ENCODE measurements around the gene SCN2B.

- TF ChIP-seq, protein P1, sequence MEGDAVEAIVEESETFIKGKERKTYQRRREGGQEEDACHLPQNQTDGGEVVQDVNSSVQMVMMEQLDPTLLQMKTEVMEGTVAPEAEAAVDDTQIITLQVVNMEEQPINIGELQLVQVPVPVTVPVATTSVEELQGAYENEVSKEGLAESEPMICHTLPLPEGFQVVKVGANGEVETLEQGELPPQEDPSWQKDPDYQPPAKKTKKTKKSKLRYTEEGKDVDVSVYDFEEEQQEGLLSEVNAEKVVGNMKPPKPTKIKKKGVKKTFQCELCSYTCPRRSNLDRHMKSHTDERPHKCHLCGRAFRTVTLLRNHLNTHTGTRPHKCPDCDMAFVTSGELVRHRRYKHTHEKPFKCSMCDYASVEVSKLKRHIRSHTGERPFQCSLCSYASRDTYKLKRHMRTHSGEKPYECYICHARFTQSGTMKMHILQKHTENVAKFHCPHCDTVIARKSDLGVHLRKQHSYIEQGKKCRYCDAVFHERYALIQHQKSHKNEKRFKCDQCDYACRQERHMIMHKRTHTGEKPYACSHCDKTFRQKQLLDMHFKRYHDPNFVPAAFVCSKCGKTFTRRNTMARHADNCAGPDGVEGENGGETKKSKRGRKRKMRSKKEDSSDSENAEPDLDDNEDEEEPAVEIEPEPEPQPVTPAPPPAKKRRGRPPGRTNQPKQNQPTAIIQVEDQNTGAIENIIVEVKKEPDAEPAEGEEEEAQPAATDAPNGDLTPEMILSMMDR (conservative IDR thresholded peaks at IDR 0.05 in 1 of 2, IDR thresholded peaks at IDR 0.05 in 1 of 2; ENCODE audit: extremely low read depth in 1 of 2, insufficient read depth in 1 of 2, low read depth in 1 of 2, low read length in 2 of 2), result no peak
- no peak for TF ChIP-seq EZH2 (IDR thresholded peaks at IDR 0.05; ENCODE audit: borderline replicate concordance, low read length)
Observed at GRCh38 chr11:118117790-118118601, 58.4 kb downstream of the SCN2B start.
